HG03457 (cell line): ENCODE data around the gene MFAP2.

Experiments
- ATAC-seq: cut with Tn5 transposase; IDR thresholded peaks from one replicate; pipeline ENCODE4 v1.9.1; 2021; ENCODE audit warnings: moderate number of reproducible peaks; ENCODE audit not compliant: unreplicated experiment

Gene MFAP2

GRCh38 chr1:17008208-17008855, 27.9 kb upstream of the MFAP2 start:
- no peak for ATAC-seq

DNA sequence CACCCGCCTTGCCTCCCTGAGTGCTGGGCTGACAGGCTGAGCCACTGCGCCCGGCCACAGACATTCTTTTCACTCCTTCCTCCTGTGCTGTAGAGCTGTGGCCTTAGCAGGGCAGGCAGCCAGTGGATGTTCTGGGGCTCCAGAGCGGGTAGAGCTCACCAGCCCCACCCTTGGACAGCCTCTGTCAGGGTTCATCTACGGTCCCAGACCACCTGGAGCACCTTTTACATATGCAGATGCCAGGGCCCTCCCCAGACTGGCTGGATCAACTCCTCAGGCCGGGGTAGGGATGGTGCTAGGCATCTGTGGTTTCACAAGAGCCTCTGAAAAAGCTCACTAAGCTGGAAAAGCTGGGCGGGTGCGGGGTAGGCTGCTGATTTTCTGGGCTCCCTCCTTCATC, 26.7 kb upstream of the MFAP2 start:
- no peak for ATAC-seq

- ATAC-seq, result no peak
Measured at GRCh38 chr1:17005365-17005740, 24.9 kb upstream of the MFAP2 start.

DNA sequence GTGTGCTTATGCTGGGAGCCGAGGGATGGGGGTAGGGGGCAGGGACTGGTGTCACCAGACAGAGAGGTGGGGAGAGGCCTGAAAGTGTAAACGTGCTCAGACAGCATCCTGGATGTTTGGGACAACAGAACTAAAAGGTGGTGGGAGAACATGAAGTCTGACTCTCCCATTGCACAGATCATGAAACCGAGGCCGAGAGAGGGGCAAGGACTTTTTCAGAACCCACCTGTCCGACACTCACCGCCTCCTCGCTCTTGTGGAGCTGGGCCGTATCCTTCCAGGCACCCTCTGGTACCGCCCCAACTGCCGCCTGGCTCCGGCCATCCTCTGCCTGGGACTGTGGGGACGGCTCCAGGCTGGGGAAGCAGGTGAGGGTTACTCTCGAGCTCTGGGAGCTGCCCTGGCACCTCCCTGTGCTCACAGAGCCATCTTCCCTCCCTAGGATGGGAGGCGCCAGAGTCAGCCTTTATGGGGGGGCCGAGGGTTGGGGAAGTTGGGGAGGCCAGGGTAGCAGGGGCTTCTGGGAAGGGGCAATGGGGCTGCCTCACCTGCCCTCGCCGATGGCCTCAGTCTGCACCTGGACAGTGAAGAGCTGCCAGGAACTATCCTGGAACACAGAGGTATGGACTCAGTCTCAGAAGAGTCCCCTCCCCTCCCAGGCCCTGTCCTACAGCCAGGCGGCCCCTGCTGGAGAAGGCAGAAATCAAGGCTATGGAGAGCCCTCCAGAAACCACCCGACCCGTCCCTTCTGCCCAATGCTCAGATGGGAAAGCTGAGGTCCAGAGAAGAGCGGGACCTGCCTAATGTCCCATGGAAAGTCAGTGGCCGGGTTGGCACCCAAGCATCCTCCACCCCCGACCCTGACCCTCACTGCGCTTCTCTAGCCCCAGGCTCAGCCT, 24.3 kb upstream of the MFAP2 start:
- ATAC-seq, result no peak

- ATAC-seq, result no peak
Measured at GRCh38 chr1:17002524-17002902, 22.1 kb upstream of the MFAP2 start.

DNA sequence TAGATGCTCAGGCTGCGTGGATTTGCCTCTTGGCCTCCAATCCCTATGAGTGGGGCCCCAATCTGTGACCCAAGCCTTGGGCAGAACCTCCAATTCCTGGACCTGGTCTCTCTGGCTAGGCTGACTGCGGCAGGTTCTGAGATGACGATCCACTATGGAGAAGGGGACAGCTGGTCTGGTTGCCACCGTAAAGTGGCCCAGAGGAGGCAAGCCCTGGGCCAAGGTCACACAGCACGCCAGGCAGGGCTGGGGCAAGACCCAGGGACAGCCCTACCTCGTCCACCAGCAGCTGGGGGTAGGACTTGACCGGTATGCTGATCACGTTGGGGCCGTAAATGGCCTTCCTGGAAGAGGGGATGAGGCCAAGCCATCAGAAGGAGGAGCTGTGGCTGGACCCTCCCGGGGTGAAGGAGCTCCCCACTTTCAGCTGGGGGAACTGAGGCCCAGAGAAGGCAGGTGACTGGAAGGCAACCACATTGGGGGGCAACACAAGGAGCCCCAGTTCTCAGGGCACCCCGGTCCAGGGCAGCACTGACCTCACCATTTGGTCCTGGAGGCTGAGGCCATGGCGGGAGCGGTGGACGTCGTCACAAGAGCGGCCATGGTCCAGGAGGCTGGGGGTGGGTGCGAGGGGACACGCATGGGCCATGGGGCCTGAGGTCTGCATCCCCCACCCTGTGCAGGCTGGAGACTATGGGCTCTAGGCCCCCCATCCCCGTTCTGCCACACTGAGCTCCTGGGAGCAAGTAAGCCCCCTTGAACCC, 21.5 kb upstream of the MFAP2 start:
- no peak for ATAC-seq

DNA sequence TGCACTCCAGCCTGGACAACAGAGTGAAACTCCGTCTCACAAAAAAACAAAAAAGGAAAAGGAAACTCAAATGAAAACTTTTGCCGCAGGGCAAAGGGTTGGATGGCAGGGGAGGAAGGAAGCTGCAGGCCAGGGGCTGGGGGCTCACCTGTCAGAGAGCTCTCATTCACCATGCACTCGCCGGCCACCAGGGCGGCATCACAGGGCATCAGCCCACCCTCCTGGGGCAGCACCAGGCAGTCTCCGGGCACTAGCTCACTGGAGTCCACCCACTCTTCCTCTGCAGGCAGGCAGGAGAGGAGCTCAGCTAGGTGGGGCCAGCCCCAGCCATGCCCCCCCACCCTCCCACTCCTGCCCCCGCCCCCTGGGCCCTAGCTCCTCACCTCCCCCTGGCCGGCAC, 19.4 kb upstream of the MFAP2 start:
- ATAC-seq, result no peak

DNA sequence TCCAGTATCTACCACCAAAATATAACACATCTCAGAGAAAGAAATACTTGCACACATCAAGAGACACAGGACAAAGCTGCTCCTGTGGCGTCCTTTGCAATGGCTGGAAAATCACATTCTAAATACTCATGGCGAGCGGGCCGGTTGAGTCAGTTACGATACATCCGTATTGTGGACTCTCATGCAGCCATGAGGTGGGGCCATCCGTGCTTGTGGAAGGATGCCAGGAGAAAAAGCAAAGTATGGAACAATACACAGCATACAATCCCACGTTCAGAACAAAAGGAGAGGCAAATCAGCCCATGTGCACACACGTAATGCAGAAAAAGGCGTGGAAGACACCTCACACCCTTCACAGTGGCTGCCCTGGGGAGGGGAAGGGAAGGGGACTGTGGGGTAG, 18.2 kb upstream of the MFAP2 start:
- ATAC-seq, result no peak

- ATAC-seq, result no peak
Measured at GRCh38 chr1:16996845-16997244, 16.4 kb upstream of the MFAP2 start.

- ATAC-seq, result no peak
Measured at GRCh38 chr1:16993521-16994038, 13.2 kb upstream of the MFAP2 start.

DNA sequence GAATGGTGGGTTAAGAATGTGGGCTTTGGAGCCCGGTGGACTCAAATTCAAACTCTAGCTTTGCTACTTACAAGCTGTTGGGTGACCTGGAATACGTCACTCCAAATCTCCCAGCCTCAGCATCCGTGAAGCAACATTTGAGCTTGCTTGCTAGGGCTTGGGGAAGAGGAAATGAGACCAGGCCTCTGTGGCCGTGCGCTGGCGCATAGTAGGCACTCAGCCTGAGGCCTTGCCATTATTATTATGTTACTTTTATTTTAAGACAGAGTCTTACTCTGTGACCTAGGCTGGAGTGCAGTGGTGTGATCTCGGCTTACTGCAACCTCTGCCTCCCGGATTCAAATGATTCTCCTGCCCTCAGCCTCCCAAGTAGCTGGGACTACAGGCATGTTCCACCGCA, 12.3 kb upstream of the MFAP2 start:
- ATAC-seq, result no peak

DNA sequence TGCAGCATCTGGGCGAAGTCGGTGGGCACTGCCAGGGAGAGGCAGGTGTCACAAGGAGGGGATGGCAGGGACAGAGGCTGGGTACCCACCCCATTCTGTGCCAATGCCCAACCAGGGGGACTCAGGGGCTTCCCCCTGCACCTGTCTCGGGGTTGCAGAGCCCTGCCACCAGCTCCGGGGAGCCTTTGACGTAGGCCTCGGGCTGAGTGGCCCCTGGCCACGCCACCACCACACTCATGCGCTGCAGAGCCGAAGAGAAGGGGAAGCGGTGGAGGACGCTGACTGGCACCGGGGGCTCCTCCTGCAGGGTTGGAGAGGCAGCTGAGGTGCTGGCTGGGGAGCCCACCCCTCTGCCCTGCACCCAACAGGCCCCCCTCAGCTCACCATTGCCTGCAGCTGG, 11.7 kb upstream of the MFAP2 start:
- no peak for ATAC-seq

DNA sequence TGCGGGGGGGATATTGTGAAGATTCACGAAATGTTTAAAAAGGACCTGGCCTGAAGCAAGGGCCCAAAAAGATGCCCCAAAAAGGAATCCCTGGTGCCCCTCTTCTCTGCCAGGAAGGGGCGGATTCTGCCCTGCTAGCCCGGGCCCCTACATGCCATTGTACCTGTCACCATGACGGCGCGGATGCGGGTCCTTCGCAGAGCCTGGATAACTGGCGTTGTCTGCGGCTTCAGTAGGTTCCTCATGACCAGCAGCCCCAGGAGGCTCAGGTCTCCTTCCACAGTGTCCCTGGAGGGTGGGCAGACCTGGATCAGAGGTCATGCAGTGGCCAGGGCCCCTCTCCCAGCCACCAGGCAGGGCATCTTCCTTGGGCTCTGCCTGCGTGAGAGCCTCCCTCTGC, 11.2 kb upstream of the MFAP2 start:
- no peak for ATAC-seq

DNA sequence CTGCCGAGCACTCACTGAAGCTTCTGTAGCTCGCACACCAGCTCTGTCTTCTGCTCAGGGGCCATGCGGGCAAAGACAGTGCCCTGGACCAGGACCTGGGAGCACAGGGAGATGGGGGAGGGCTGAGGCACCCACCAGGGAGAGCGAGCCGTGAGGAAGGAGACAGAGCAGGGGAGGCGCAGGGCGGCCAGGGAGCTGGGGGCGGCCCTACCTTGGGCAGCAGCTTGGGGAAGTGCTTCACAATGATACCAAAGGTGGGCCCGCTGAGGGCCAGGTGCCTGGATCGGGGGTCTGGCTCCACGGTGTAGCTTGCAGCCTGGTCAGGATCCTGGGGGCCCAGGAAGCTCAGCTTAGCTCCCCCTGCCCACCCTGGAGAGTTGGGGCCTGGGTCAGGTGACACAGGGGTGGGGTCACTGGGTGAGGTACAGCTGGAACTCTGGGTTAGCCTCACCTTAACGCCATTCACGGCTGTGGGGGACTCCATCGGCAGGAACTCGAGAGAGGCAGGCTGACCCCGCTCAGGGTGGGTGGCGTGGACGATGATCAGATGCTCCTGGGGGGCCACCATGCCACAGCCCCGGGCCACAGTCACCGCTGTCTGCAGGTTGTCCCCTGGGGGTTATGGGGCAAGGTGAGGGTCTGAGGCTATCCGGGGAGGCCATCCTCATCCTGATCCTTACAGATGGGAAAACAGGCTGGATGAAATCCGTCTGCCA, 9.4 kb upstream of the MFAP2 start:
- ATAC-seq, result no peak

DNA sequence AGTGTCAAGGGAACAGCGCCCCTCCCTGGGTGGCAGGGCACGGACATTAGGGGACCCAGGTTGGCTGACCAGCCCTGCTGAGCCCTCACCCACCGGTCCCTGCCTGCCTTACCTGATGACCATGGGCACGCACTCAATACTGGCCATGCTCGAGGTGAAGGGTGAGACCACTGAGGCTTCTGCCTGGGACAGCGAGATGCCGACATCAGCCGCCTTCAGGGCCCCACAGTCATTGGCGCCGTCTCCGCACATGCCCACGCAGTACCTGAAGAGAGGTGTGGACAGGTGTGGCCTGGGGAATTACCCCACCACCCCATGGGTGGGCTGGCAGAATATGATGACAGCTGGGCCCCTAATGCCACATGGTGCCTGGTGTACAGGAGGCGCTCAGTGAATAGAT, 7.8 kb upstream of the MFAP2 start:
- no peak for ATAC-seq

- ATAC-seq, result no peak
Measured at GRCh38 chr1:16986962-16987361, 6.5 kb upstream of the MFAP2 start.

DNA sequence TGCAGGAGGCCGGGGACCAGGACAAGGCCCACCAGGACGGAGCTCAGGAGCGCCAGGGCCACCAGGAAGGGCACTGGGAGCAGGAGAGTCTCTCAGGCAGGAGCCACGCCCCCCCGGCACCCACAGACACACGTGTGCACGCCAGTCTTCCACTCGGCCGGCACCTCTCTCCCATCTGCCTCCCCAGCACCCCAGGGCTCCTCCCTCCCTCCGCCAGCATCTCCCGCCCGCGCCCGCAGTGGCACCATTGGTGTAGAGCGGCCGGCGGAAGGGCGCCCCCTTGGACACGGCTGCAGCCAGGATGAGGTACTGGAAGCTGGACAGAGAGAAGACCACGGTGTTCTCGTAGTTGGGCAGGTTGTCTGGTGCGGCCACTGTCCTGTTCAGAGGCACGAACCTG, 6.1 kb upstream of the MFAP2 start:
- no peak for ATAC-seq

- ATAC-seq, result no peak
Measured at GRCh38 chr1:16986113-16986512, 5.7 kb upstream of the MFAP2 start.

- ATAC-seq, result no peak
Measured at GRCh38 chr1:16984717-16985116, 4.3 kb upstream of the MFAP2 start.

DNA sequence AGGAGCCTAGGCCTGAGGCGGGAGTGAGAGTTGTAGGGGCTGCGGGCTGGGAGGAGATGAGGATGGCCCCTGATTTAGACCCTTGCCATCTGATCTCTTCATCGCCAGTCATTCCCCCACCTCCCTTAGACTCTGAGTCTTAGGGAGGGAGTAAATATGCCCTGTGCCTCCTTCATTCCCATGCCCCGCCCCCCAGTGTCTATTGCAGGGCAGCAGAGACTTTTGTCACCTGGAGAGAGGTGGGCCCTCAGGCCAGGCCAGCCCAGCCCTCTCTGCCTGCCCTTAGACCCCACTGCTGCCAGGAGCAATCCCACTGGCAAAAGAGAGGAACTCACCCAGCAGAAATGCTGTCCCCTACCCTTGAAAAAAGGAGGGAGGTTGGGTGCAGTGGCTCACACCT, 3.2 kb upstream of the MFAP2 start:
- ATAC-seq, result no peak

GRCh38 chr1:16982902-16983301, 2.5 kb upstream of the MFAP2 start:
- no peak for ATAC-seq
